ENCODE measurements around the gene RAB7B. TPM values are rescaled to one million over a fixed set of nuclear protein-coding genes. Genes with fewer than 3 reads are reported as not detected.
A peak's percentile ranks its signal among the peaks of the same experiment; 100 is the strongest.
"Not testable (repeated sequence)": the region's sequence is repeated elsewhere in the genome, so short reads cannot be mapped to it uniquely, and the experiment has no call there.

The RAB7B gene, protein sequence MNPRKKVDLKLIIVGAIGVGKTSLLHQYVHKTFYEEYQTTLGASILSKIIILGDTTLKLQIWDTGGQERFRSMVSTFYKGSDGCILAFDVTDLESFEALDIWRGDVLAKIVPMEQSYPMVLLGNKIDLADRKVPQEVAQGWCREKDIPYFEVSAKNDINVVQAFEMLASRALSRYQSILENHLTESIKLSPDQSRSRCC
- total RNA-seq = under 1 TPM in 2 of 4 donors, not detected in 2; 0.27 to 0.32 TPM

DNA sequence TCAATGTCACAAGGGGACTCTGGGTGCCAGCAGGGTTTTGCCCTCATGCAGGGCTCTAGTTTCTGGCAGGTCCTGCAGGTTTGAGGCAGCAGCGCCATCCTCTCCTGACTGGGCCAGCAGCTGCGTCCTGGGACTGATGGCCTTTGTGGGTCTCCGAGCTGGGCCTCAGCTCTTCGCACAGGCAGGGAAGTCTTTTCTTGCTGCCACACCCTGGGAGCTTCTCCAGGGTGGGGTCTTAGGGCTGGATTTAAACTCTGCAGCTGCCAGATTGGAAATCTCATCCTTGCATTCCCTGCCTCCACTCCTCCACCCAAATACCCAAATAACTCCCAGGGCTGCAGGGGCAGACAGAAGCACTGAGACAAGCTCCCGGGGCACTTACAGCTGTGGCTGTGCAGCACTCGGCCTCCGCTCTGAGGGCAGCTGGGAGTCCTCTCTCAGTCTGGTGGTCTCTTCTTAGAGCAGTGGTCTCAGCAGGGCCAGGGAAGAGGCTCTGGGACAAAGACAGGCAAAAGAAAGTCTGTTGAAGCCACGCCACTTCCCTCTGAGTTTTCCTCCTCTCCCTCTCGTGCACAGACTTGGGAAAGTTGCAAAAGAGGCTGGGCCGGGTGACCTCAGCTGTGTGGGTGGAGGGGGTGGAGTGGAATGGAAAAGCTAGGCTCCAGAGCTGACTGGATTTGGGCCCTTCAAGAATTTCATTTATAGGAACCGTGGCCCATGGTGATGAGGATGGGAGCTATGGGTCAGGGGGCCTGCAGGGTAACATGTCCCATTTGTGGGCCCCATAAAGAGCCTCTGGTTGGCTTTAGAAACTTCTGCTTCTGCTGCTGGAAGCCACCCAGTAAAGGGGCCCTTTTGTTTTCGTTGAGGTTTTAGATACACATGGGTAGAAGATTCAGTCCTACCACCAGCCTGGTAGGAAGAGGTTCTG, at the start of gene RAB7B:
TSS of gene RAB7B (minus strand) at position 525 of the 931 bp plus-strand sequence. CDS start 9,260 bp downstream, outside the sequence.
- Histone ChIP-seq H3K4me1 (peaks cover 0 to 13% (median 11%) of the 10 kb centered on the region in 4 donors), H3K27ac (peak within 1 kb of the TSS; percentile 56 to 72 (median 64)), H3K36me3 (no peaks in the 10 kb centered on the region), H3K4me3 (peak within 1 kb of the TSS in 2 of 4 donors; percentile 4 to 18), H3K27me3 (no peaks in the 10 kb centered on the region), H3K9me3 (no peaks in the 10 kb centered on the region)
- TF ChIP-seq, protein P1, sequence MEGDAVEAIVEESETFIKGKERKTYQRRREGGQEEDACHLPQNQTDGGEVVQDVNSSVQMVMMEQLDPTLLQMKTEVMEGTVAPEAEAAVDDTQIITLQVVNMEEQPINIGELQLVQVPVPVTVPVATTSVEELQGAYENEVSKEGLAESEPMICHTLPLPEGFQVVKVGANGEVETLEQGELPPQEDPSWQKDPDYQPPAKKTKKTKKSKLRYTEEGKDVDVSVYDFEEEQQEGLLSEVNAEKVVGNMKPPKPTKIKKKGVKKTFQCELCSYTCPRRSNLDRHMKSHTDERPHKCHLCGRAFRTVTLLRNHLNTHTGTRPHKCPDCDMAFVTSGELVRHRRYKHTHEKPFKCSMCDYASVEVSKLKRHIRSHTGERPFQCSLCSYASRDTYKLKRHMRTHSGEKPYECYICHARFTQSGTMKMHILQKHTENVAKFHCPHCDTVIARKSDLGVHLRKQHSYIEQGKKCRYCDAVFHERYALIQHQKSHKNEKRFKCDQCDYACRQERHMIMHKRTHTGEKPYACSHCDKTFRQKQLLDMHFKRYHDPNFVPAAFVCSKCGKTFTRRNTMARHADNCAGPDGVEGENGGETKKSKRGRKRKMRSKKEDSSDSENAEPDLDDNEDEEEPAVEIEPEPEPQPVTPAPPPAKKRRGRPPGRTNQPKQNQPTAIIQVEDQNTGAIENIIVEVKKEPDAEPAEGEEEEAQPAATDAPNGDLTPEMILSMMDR (IDR thresholded peaks at IDR 0.05) = no peak
- TF ChIP-seq POLR2A (IDR thresholded peaks at IDR 0.05) (no peak), POLR2AphosphoS5 (IDR thresholded peaks at IDR 0.05) (no peak), EP300 (IDR thresholded peaks at IDR 0.05; ENCODE audit: low read depth) (no peak)
- DNase-seq = peak; percentile 43
- WGBS, 2 donors (ENCODE audit: low coverage in 1 of 2) = 56% methylated on average over 12 of the region's 12 CpGs; no CpG with 5 or more reads in 1 of the 2 donors
- intact Hi-C loops (cut with DNase I; ENCODE audit: low total_unique reads) (no loop called here), in situ Hi-C loops (cut with MboI; ENCODE audit: low pct_ligation_motif_present in 1 of 4, low pct_unique_long_range_greater_than_20kb in 1 of 4, low sequenced_read_pairs in 3 of 4) (no loop called here)

DNA sequence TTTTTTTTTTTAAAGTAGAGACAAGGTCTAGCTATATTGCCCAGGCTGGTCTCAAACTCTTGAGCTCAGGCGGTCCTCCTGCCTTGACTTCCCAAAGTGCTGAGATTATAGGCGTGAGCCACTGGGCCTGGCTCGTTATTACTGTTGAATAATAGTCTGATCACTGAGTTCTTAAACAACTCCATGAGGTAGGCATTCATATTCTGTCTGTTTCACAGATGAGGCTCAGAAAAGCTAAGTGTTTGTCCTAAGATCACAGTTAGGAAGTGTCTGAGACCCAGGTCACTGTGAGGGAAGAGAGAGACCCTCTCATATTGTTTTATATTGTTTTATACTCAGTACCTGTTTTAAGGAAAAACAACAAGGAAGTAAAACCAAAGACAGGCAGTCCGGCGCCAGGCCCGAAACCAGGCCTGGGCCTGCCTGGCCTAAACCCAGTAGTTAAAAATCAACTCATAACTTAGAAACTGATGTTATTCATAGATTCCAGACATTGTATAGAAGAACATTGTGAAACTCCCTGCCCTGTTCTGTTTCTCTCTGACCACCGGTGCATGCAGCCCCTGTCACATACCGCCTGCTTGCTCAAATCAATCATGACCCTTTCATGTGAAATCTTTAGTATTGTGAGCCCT, 49.2 kb upstream of the RAB7B start:
- H3K27me3 ChIP-seq; H3K9me3 ChIP-seq; DNase-seq; intact Hi-C loops (cut with DNase I; ENCODE audit: low total_unique reads); H3K4me3 ChIP-seq; H3K36me3 ChIP-seq; in situ Hi-C loops (cut with MboI; ENCODE audit: low pct_ligation_motif_present in 1 of 4, low pct_unique_long_range_greater_than_20kb in 1 of 4, low sequenced_read_pairs in 3 of 4): not testable (repeated sequence)
- H3K27ac ChIP-seq = peak overlapping the region in 2 of 4 donors; percentile 19 to 56
- WGBS, 2 donors (ENCODE audit: low coverage in 1 of 2) = 63% methylated on average over 6 of the region's 8 CpGs; no CpG with 5 or more reads in 1 of the 2 donors
- peaks cover 3 to 11% (median 3%) of the 10 kb centered on the region in 4 donors for H3K4me1 ChIP-seq

DNA sequence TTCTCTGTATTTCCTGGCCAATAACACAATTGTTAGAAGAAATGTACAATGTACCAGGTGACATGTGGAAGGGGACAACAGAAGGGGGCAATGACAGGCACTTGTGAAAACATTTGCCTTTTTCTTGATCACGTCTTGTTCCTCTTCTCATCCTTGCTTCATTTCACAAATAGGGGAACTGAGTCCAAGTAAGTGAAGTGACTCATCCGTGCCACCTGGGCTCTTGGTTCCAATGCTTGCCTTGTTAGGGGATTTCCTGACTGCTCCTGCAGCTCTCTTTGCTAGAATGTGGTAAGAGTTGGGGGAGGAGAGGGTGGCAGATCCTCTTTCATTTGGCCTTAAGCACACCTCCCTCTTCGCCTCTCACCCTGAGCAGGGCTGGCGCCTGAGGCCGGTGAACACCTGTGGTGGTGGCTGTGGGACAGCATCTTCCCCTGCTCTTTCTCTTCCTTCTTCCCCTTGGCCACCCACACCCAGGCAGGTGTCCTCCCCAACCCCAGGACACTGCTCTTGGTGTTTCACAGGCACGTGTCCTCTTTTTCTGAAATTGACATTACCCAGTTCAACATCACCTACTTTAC, 47.5 kb upstream of the RAB7B start:
- peak; percentile 71 for DNase-seq

DNA sequence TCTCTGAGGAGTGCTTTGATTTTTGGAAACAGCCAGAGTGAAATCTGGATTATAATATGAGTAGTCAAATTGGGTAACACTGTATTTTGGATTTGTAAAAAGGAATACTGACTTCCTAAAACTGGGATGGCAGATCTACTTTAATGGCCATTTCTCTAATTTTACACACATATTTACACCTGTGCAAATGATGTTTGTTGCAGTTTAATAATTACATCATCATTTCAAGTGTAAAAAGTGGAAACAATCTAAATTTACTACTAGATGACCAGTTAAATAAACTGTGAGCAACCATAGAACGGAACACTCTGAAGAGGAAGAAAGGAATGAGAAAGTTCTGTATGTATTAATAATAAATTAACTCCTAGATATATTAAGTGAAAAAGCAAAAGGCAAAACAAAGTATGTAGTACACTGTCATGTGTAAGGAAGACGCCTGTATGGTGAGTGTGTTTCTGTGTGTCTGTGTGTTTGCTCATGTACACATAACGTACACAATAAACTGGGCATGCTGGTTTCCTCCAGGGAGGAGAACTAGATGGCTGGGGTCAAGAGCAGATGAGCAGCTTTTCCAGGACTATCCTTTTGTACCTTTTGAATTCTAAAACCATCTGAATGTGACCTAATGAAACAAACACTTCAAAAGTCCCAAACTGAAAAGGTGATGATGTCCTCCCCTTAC, 46.9 kb upstream of the RAB7B start:
- no peaks in the 10 kb centered on the region for H3K27me3 ChIP-seq
- peaks cover 3 to 11% (median 3%) of the 10 kb centered on the region in 4 donors for H3K4me1 ChIP-seq
- H3K9me3 ChIP-seq = no peaks in the 10 kb centered on the region
- no peak for DNase-seq
- TF ChIP-seq, protein P1 (IDR thresholded peaks at IDR 0.05) = no peak
- no peak for TF ChIP-seq POLR2A (IDR thresholded peaks at IDR 0.05)
- TF ChIP-seq POLR2AphosphoS5 (IDR thresholded peaks at IDR 0.05) = no peak
- 52 to 76% methylated on average over 3 of the region's 3 CpGs for WGBS, 2 donors (ENCODE audit: low coverage in 1 of 2)
- in situ Hi-C loops (cut with MboI; ENCODE audit: low pct_ligation_motif_present in 1 of 4, low pct_unique_long_range_greater_than_20kb in 1 of 4, low sequenced_read_pairs in 3 of 4) (no loop called here), intact Hi-C loops (cut with DNase I; ENCODE audit: low total_unique reads) (no loop called here)
- H3K27ac ChIP-seq = peak overlapping the region in 3 of 4 donors; percentile 7 to 36 (median 19)
- H3K36me3 ChIP-seq = no peaks in the 10 kb centered on the region
- no peak overlapping the region for H3K4me3 ChIP-seq

More for the DNA sequence above, 47.5 kb upstream of the RAB7B start:
- Histone ChIP-seq H3K4me3 (no peak overlapping the region), H3K36me3 (no peaks in the 10 kb centered on the region), H3K9me3 (no peaks in the 10 kb centered on the region), H3K27ac (peak overlapping the region in 1 of 4 donors; percentile 56), H3K4me1 (peaks cover 3 to 11% (median 3%) of the 10 kb centered on the region in 4 donors), H3K27me3 (no peaks in the 10 kb centered on the region)
- TF ChIP-seq POLR2A (IDR thresholded peaks at IDR 0.05) (no peak), POLR2AphosphoS5 (IDR thresholded peaks at IDR 0.05) (peak in 1 of 3 donors; percentile 46)
- WGBS, 2 donors (ENCODE audit: low coverage in 1 of 2) = 77 to 100% methylated on average over 1 to 6 of the region's 6 CpGs
- in situ Hi-C loops (cut with MboI; ENCODE audit: low pct_ligation_motif_present in 1 of 4, low pct_unique_long_range_greater_than_20kb in 1 of 4, low sequenced_read_pairs in 3 of 4) = no loop called here
- intact Hi-C loops (cut with DNase I; ENCODE audit: low total_unique reads) = no loop called here
